Upper lobe of right lung (tissue), 1 donor: ENCODE measurements around the gene IL17RC. TPM values are rescaled to one million over a fixed set of nuclear protein-coding genes. Genes with fewer than 3 reads are reported as not detected.
"Not testable (repeated sequence)": the region's sequence is repeated elsewhere in the genome, so short reads cannot be mapped to it uniquely, and the experiment has no call there.

ENCODE experiments used
- ATAC-seq: fragments of 200-7000 bp; cut with Tn5 transposase; one replicate; pipeline ENCODE4 v1.9.1; 2020; ENCODE audit warnings: mild to moderate bottlenecking, moderate library complexity
- DNase-seq: peaks from one replicate; pipeline ENCODE4 v3.0.0-alpha.2; 2020
- H3K27ac ChIP-seq: fragments of 200-600 bp; one replicate; pipeline ENCODE4 v1.8.0; 2022
- H3K27me3 ChIP-seq: fragments of 200-600 bp; one replicate; pipeline ENCODE4 v1.8.0; 2022; ENCODE audit warnings: mild to moderate bottlenecking
- H3K36me3 ChIP-seq: fragments of 200-600 bp; one replicate; pipeline ENCODE4 v1.8.0; 2022
- H3K4me1 ChIP-seq: fragments of 200-600 bp; one replicate; pipeline ENCODE4 v1.8.0; 2022
- H3K4me3 ChIP-seq: fragments of 200-600 bp; one replicate; pipeline ENCODE4 v1.8.0; 2022; ENCODE audit warnings: mild to moderate bottlenecking
- H3K9me3 ChIP-seq: fragments of 200-600 bp; one replicate; pipeline ENCODE4 v1.8.0; 2022
- intact Hi-C: fragments of 100-400 bp; cut with DNase I; formaldehyde crosslinking; loops from one replicate; pipeline ENCODE4 v1.11.0; 2022
- total RNA-seq: library from RNA; stranded (reverse); fragmentation: NEBNext Ultra II Directional; extraction: Animal tissue kit (Norgen Biotek cat#: 25700); gene quantifications from one replicate; pipeline ENCODE4 v1.2.1, GENCODE V29; 2021
- TF ChIP-seq, protein P1 (sequence below): fragments of 200-600 bp; IDR thresholded peaks from one replicate; pipeline ENCODE4 v1.8.0; 2022; ENCODE audit warnings: antibody characterized with exemption
- donor health status: DM: no; HTN: yes; CAD: no; lungs with severe emphysema.

The IL17RC gene
- total RNA-seq, 1 donor from 2014 or later, result 26.9 TPM

DNA sequence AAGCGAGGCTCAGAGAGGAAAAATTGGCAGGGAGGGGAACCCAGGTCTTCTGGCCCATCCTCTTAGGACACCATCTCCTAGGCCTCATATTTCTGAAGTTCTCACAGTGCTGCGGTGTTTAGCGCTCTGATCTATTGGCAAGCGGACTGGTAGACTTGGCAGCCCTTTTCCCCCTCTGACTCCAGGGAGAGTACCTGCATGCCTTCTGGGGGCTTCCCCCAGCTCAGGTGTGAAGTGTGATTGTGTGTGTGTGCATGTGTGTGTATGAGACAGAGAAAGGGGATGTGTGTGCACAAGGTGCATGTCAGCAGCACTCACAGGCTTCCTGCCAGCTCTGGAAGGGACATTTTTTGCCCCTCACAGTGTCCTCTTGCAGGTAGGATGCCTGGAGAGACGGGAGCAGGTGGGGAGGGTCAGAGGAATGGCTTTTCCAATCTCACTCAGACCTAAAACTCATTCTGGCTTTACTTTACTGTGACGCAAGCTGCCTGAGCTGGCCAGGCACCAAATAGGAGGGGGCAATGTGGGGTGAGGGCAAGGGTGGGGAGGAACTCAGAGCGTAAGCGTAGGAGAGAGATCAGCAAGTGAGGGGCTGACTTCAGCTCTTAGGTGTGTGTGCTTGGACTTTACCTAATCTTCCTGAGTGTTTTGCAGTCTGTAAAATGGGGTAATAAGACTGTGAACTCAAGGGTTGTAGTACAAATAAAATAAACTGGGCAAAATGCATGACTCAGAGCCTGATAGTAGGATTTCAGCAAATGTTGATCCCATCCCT is 18.2 kb upstream of the IL17RC start:
- Histone ChIP-seq H3K27me3 (no peaks in the 10 kb centered on the region), H3K9me3 (no peaks in the 10 kb centered on the region), H3K4me3 (no peak overlapping the region), H3K27ac (peak overlapping the region; percentile 74), H3K36me3 (no peaks in the 10 kb centered on the region), H3K4me1 (peaks cover 20% of the 10 kb centered on the region)
- intact Hi-C loops, result no loop called here
- ATAC-seq, result peak; percentile 32
- TF ChIP-seq, protein P1, sequence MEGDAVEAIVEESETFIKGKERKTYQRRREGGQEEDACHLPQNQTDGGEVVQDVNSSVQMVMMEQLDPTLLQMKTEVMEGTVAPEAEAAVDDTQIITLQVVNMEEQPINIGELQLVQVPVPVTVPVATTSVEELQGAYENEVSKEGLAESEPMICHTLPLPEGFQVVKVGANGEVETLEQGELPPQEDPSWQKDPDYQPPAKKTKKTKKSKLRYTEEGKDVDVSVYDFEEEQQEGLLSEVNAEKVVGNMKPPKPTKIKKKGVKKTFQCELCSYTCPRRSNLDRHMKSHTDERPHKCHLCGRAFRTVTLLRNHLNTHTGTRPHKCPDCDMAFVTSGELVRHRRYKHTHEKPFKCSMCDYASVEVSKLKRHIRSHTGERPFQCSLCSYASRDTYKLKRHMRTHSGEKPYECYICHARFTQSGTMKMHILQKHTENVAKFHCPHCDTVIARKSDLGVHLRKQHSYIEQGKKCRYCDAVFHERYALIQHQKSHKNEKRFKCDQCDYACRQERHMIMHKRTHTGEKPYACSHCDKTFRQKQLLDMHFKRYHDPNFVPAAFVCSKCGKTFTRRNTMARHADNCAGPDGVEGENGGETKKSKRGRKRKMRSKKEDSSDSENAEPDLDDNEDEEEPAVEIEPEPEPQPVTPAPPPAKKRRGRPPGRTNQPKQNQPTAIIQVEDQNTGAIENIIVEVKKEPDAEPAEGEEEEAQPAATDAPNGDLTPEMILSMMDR, result no peak
- DNase-seq, result no peak

DNA sequence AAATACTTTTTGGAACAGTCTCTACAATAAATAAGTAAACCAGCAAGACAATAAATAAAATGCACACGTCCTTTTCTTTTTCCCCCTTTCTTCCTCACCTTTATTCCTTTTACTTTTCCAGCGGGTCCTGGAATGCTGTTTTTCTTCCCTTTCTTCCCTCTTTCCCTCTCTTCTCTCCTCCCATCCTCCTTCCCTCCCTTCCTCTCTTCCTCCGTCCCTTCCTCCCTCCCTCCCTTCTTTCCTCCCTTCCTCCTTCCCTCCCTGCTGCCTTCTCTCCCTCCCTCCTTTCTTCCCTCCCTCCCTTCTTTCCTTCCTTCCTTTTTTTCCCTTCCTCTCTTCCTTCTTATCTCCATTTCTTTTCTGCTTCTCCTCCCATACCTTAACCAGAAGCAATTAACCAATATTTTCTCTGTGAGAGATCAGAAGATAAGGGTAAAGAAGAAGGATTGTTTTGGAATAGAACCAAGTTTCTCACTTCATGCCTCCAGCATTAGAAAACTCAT is 17.6 kb upstream of the IL17RC start:
- H3K9me3 ChIP-seq, result no peaks in the 10 kb centered on the region
- H3K4me1 ChIP-seq, result peaks cover 20% of the 10 kb centered on the region
- no peaks in the 10 kb centered on the region for H3K36me3 ChIP-seq
- no peak for DNase-seq
- H3K27ac ChIP-seq, result no peak overlapping the region
- TF ChIP-seq, protein P1, result no peak
- no peak overlapping the region for H3K4me3 ChIP-seq
- intact Hi-C loops, result no loop called here
- no peaks in the 10 kb centered on the region for H3K27me3 ChIP-seq
- ATAC-seq, result no peak

DNA sequence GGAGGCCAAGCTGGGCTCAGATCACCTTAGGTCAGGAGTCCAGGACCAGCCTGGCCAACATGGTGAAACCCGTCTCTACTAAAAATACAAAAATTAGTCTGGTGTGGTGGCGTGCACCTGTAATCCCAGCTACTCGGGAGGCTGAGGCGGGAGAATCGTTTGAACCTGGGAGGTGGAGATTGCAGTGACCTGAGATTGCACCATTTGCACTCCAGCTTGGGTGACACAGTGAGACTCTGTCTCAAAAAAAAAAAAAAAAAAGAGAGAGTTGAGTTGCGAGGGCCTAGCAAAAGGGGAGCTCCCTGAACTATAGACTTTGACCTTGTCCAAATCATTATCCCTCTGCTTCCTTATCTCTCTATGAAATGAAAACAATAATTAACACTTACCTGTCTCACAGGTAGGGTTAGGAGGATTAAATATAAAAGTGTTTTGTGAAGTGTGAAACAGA is 15.9 kb upstream of the IL17RC start:
- H3K27ac ChIP-seq, intact Hi-C loops, H3K9me3 ChIP-seq, H3K27me3 ChIP-seq, H3K36me3 ChIP-seq, ATAC-seq, H3K4me3 ChIP-seq, DNase-seq: not testable (repeated sequence)
- peaks cover 20% of the 10 kb centered on the region for H3K4me1 ChIP-seq

DNA sequence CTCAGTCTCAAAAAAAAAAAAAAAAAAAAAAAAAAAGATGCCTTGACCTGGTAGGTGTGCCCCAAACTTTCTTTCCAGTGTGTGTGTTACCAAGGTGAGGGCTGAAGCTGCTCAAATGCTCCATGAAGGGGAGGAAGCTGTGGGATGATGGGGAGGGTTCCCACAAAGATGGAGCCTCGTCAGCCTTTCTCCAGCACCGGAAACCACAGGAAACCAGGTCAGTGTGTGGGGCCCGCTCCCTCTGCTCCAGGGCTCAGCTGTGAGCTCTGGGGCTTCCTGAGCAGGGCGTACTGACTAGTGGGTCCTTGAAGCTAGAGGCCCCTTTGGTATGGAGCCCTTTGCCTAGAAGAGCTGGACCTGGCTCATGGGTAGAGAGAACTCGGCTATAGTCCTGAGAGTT is 14.9 kb upstream of the IL17RC start:
- ATAC-seq (no peak), DNase-seq (no peak)
- H3K4me3 ChIP-seq, result no peak overlapping the region
- peak overlapping the region; percentile 72 for H3K27ac ChIP-seq
- intact Hi-C loops, result no loop called here
- TF ChIP-seq, protein P1, result no peak
- H3K27me3 ChIP-seq, result no peaks in the 10 kb centered on the region
- peaks cover 4% of the 10 kb centered on the region for H3K36me3 ChIP-seq
- no peaks in the 10 kb centered on the region for H3K9me3 ChIP-seq
- H3K4me1 ChIP-seq, result peaks cover 20% of the 10 kb centered on the region

DNA sequence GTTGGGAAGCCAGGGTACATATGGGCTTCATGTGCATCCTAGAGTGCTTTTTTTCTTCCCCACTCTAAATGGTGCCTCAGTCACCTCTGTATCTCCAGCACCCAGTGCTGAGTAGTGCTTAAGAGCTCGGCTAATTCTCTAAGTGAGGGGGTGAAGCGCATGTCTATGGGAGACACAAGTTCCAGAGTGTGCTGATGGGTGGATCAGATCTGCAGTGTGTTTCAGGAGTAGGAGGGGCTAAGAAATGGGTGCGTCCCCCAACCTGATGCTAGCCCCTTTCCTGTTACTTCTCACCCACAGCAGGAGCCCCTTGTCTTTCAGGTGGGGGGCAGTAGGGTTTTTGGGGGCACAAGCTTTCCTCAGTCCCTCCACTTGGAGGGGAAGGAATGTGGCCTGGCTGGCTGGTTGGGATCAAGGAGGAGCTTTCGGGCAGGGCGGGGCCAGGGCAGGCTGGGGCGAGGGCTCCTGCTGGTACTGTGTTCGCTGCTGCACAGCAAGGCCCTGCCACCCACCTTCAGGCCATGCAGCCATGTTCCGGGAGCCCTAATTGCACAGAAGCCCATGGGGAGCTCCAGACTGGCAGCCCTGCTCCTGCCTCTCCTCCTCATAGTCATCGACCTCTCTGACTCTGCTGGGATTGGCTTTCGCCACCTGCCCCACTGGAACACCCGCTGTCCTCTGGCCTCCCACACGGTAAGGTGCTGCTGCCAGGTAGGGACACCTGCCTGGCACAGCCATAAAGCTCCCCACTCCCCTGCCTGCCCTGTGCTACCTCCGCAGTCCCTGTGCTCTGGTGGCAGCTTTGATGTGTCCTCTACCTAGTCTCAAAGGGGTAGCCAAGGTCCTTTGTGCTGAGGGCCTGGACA is 14.3 kb upstream of the IL17RC start, which contains the start of gene IL17RE:
Gene IL17RE (plus strand): TSS at position 477 of the 866 bp plus-strand sequence. CDS start 85 bp downstream, at position 562.
- H3K4me3 ChIP-seq, result peak within 1 kb of the TSS; percentile 55
- peaks cover 15% of the 10 kb centered on the region for H3K4me1 ChIP-seq
- ATAC-seq (peak; percentile 88), DNase-seq (peak; percentile 86)
- peak within 1 kb of the TSS; percentile 72 for H3K27ac ChIP-seq
- no peaks in the 10 kb centered on the region for H3K27me3 ChIP-seq
- peaks cover 4% of the 10 kb centered on the region for H3K36me3 ChIP-seq
- TF ChIP-seq, protein P1, result no peak
- intact Hi-C loops, result no loop called here
- no peaks in the 10 kb centered on the region for H3K9me3 ChIP-seq
